ENCODE results near the gene C9orf152.
"Not testable (repeated sequence)": the region's sequence is repeated elsewhere in the genome, so short reads cannot be mapped to it uniquely, and the experiment has no call there.

Gene C9orf152

DNA sequence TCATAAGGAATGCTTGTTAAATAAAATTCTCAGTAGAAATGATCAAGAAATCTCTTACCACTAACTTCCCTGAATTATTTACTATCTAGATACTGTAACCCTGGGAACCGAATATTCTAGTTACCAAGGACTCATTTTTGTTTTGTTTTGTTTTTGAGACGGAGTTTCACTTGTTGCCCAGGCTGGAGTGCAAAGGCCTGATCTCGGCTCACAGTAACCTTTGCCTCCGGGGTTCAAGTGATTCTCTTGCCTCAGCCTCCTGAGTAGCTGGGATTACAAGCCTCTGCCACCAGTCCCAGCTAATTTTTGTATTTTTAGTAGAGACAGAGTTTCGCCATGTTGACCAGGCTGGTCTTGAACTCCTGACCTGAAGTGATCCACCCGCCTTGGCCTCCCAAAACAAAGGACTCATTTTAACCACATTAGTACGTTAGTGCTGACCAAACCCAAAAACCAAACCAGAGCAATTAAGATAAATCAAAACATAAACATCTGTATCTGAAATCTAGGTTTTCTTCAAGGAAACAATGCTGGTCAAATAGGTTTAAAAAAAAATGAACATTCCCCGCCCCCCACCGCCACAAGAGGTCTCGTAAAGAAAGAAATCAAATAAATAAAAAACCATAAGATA is 44.7 kb upstream of the C9orf152 start:
- no peak overlapping the region for H3K4me3 ChIP-seq (ENCODE audit: low read depth, low read length)
- TF ChIP-seq, protein P1, sequence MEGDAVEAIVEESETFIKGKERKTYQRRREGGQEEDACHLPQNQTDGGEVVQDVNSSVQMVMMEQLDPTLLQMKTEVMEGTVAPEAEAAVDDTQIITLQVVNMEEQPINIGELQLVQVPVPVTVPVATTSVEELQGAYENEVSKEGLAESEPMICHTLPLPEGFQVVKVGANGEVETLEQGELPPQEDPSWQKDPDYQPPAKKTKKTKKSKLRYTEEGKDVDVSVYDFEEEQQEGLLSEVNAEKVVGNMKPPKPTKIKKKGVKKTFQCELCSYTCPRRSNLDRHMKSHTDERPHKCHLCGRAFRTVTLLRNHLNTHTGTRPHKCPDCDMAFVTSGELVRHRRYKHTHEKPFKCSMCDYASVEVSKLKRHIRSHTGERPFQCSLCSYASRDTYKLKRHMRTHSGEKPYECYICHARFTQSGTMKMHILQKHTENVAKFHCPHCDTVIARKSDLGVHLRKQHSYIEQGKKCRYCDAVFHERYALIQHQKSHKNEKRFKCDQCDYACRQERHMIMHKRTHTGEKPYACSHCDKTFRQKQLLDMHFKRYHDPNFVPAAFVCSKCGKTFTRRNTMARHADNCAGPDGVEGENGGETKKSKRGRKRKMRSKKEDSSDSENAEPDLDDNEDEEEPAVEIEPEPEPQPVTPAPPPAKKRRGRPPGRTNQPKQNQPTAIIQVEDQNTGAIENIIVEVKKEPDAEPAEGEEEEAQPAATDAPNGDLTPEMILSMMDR (IDR thresholded peaks at IDR 0.05; ENCODE audit: low read depth, low read length, missing control alignments) = no peak
- no peak for DNase-seq (ENCODE audit: low read depth)

DNA sequence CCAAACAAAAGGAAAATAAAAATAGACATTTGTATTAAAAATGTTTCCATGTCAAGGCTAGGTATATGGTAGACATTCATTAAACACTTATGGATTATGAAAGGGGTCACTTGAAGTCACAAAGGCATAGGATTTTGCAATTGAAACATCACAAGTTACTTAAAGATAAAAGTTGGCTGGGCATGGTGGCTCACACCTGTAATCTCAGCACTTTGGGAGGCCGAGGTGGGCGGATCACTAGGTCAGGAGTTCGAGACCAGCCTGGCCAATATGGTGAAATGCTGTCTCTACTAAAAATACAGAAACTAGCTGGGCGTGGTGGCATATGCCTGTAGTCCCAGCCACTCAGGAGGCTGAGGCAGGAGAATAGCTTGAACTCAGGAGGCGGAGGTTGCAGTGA is 43.8 kb upstream of the C9orf152 start:
- DNase-seq (ENCODE audit: low read depth); H3K4me3 ChIP-seq (ENCODE audit: low read depth, low read length): not testable (repeated sequence)

DNA sequence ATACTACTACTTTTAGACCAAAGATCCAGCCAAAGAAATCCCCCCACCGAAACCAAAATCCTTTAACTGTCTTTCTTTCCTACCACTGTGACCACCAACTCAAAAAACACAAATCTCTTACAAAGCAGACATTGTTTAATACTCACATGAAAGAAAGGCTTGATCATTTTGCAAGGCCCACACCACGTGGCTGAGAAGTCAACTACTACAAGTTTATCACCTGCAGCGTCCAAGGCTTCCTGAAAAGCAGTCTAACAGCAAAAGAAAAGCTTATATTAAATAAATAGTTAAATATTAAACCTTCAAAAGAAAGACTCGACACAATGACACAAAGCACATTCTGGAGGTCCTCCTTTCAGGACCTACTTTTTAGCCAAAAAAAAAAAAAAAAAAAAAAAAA is 43.3 kb upstream of the C9orf152 start:
- DNase-seq (ENCODE audit: low read depth) = no peak

DNA sequence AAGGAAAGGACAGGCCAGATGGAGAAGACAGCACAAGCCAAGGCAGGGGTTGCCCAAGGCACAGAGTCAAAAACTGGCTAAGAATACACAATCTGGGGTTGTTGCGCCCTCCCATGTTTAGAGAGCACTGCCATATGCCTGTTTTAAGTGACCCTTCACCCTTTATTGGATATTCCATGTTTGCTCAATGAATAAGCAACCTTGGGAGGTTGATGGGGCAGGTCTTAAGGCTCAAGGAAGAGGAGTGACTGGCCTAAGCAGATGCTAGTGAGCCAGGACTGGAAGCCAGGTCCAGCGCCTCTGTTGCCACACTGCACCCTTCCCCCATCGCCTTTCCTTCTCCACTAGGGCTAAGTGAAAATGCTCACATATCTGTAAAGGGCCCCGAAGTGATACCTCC is 41.6 kb upstream of the C9orf152 start:
- DNase-seq (ENCODE audit: low read depth) = no peak
- TF ChIP-seq, protein P1 (IDR thresholded peaks at IDR 0.05; ENCODE audit: low read depth, low read length, missing control alignments) = no peak
- no peak overlapping the region for H3K4me3 ChIP-seq (ENCODE audit: low read depth, low read length)

More for the DNA sequence above, 43.3 kb upstream of the C9orf152 start:
- TF ChIP-seq, protein P1 (IDR thresholded peaks at IDR 0.05; ENCODE audit: low read depth, low read length, missing control alignments) = no peak
- H3K4me3 ChIP-seq (ENCODE audit: low read depth, low read length) = no peak overlapping the region

DNA sequence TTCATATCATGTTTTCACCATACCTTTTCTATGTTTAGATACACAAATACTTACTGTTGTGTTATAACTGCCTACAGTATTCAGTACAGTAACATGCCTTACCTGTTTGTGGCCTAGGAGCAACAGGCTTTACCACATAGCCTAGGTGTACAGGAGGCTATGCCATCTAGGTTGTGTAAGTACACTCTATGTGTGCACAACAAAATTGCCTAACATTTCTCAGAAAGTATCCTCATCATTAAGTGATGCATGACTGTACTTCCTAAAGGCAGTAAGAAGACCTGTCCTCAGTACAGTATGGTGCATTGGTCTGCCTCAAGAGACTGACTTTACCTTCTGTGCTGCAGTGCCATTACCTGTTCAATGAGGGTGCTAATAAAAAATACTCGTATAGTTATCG is 40.4 kb upstream of the C9orf152 start:
- no peak for DNase-seq (ENCODE audit: low read depth)
- no peak overlapping the region for H3K4me3 ChIP-seq (ENCODE audit: low read depth, low read length)
- TF ChIP-seq, protein P1 (IDR thresholded peaks at IDR 0.05; ENCODE audit: low read depth, low read length, missing control alignments) = no peak

DNA sequence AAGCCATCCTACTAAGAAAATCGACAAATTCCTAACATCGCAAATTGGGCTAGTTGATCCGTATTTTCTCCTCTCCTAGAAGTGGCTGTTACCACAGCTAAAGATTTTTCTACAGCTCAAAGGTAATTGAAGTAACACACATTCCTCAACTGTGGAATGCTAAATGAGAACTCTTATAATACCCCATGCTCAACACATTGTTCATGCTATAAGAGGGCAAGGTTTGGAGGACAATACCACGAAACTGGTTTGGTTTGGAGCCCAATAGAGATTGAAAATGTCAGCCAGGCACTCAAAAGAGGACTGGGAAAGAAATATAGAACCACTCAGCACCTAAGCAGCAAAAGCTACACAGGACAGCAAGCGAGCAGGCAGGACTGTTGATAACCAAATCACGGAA is 38.3 kb upstream of the C9orf152 start:
- no peak for DNase-seq (ENCODE audit: low read depth)
- TF ChIP-seq, protein P1 (IDR thresholded peaks at IDR 0.05; ENCODE audit: low read depth, low read length, missing control alignments) = no peak
- H3K4me3 ChIP-seq (ENCODE audit: low read depth, low read length) = no peak overlapping the region

DNA sequence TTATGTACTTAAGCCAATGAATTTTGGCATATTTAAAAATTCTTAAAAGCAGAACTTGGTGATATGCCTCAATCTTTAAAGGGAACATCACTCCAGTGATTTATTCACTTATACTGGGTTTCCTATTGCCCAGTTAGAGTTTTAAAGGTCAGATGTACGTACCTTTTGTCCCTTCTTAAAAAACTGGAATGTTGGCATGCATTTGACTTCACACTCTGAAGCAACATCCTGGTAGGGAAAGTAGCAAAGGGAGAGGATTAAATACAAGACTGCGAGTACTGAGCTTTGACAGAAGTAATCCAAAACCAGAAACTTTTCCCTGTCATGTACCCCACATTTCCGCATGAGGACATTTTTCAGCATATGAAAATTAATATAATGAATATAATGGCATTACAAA is 36.7 kb upstream of the C9orf152 start:
- no peak overlapping the region for H3K4me3 ChIP-seq (ENCODE audit: low read depth, low read length)
- DNase-seq (ENCODE audit: low read depth) = no peak
- TF ChIP-seq, protein P1 (IDR thresholded peaks at IDR 0.05; ENCODE audit: low read depth, low read length, missing control alignments) = no peak

Measured in GM12864 (cell line).